Measurements from ENCODE around the gene LRRN4.

Gene LRRN4

DNA sequence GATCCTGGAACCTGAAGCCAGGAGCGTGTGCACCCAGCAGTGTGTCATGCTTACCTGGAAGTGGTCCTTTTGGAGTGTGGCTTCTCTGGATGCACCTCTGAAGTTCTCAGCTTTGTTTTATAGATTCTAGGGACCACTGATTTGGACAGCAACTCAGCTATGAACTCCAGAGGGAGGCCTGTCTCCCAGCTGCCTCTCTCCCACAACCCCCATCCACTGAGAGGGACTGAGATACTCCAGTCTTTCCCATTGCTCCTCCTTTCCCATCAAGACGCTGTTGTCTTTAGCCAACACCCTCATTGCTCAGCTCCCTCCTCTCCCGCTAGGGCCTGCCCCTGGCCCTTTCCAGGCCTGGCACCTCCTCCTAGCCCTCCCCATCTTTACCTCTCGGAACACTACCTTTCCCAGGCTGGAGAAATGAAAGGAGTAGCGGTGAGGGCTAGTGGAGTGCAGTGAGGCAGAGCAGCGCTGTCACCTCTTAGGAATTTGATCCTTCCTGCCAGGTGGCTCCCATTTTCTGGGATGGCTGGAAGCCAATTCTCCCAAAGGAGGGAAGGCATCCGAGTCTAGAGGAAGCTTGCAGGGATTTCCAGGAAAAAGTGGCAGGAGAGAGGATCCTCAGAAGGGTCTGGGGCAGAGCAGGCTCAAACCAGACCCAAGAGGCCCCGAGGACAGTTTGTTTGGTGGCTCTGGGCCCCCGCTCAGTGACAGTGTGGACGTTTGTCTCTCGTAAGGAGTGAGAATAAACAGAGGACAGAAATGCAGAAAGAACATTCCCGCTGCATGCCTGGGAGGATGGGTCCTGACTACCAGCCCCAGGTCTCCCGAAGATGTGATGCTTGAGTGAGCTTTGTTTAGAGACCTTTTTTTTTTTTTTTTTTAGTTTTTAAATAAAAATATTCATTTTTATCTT is at the start of gene LRRN4:
Gene LRRN4 (minus strand): TSS at position 285 of the 913 bp plus-strand sequence. CDS start 1,261 bp downstream, outside the sequence.
- no peaks in the 10 kb centered on the region for H3K9me3 Mint-ChIP-seq
- peak within 1 kb of the TSS in 1 of 2 donors; percentile 2 for H3K4me3 Mint-ChIP-seq
- H3K4me1 Mint-ChIP-seq = peaks cover 6 to 15% of the 10 kb centered on the region in 2 donors
- peaks cover 4% of the 10 kb centered on the region in 2 donors for H3K36me3 Mint-ChIP-seq
- no peak for ATAC-seq (replicated peaks)
- H3K27ac Mint-ChIP-seq = no peak within 1 kb of the TSS
- DNase-seq = no peak
- H3K27me3 Mint-ChIP-seq = peaks cover 38 to 72% of the 10 kb centered on the region in 2 donors

DNA sequence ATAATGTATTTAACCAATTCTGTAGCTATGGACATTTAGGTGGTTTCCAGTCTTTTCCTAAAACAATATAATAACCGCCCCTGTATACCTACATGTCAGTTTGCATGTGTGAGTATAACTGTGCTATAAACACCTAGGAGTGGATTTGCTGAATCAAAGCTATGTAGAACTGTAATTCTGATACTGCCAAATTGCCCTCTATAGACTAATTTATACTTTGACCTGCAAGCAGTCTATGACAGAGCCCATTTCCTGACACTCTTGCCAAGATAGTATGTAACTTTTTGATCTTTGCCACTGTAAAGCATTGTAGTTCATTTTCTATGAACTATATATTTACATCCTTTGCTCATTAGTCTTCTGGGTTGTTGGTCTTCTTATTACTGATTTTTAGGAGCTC is 49.4 kb upstream of the LRRN4 start:
- no peaks in the 10 kb centered on the region for H3K27me3 Mint-ChIP-seq
- H3K36me3 Mint-ChIP-seq = no peaks in the 10 kb centered on the region
- H3K4me3 Mint-ChIP-seq = no peak overlapping the region
- no peaks in the 10 kb centered on the region for H3K4me1 Mint-ChIP-seq
- ATAC-seq (replicated peaks) (no peak), DNase-seq (no peak)
- no peak overlapping the region for H3K27ac Mint-ChIP-seq
- H3K9me3 Mint-ChIP-seq = no peaks in the 10 kb centered on the region

DNA sequence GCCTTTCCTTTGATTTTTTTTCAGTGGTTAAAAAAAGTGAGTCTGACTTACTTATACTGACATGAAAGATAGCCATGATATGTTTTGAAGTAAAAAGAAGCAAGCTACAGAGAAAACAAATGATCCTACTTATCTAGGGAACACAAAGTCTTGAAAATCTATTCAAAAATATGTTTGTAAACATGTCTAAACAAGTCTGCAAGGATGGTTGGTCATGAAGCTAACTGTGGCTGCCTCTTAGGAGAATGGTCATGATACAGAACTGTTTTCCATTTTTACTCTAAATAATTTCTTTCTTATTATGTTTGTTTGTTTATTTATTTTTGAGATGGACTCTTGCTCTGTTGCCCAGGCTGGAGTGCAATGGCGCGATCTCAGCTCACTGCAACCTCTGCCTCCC is 47.5 kb upstream of the LRRN4 start:
- H3K27me3 Mint-ChIP-seq = no peaks in the 10 kb centered on the region
- DNase-seq (no peak), ATAC-seq (replicated peaks) (no peak)
- H3K27ac Mint-ChIP-seq = no peak overlapping the region
- no peaks in the 10 kb centered on the region for H3K4me1 Mint-ChIP-seq
- H3K36me3 Mint-ChIP-seq = no peaks in the 10 kb centered on the region
- H3K4me3 Mint-ChIP-seq = no peak overlapping the region
- H3K9me3 Mint-ChIP-seq = no peaks in the 10 kb centered on the region

DNA sequence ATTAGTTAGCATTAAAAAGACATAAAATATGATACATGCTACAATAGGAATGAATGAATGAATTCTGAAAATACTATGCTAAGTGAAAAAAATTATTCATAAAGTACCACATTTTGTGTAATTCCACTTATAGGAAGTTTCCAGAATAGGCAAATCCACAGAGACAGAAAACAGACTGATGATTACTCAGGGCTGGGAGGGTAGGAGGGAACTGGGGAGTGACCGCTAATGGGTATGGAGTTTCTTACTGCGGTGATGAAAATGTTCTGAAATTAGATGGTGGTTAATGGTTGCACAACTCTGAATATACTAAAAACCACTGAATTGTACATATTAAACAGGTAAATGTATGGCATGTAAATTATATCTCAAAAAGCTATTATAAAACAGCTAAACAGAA is 46.4 kb upstream of the LRRN4 start:
- Mint-ChIP-seq H3K27ac (no peak overlapping the region), H3K4me3 (no peak overlapping the region), H3K4me1 (no peaks in the 10 kb centered on the region), H3K27me3 (no peaks in the 10 kb centered on the region), H3K9me3 (no peaks in the 10 kb centered on the region), H3K36me3 (no peaks in the 10 kb centered on the region)
- ATAC-seq (replicated peaks) (no peak), DNase-seq (no peak)

DNA sequence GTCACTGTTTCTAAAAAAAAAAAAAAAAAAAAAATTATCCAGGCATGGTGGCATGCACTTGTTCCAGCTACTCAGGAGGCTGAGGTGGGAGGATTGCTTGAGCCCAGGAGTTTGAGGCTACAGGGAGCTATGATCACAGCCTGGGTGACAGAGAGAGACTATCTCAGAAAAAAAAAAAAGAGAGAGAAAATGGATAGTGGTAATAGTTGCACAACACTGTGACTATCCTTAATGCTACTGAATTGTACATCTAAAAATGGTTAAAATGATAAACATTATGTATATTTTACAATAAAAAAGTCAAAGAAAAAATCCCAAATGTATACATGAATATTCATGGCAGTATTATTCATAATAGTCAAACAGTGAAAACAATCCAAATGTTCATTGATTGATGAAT is 46.0 kb upstream of the LRRN4 start:
- H3K36me3 Mint-ChIP-seq = no peaks in the 10 kb centered on the region
- H3K27ac Mint-ChIP-seq = no peak overlapping the region
- no peak overlapping the region for H3K4me3 Mint-ChIP-seq

DNA sequence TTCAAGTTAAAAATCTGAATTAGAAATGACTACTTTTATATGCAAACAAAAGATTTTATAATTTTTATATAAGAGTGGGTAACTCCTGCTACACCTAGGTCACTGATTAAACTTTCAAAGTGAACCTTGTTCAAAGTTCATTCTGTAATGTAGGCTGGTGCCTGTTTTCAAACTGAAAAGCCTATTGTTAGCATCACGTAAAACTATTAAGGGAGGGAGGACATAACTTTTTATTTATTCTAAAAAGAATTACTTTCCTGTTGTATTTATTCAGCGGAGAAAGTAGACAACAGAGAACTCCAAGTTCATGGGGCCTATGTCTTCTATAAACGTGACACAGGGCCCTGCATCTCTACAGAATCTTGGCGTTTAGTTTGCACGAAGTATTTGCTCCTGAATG is 41.5 kb upstream of the LRRN4 start:
- ATAC-seq (replicated peaks) (no peak), DNase-seq (no peak)
- Mint-ChIP-seq H3K9me3 (no peaks in the 10 kb centered on the region), H3K27ac (no peak overlapping the region), H3K4me3 (no peak overlapping the region), H3K4me1 (peaks cover 7 to 9% of the 10 kb centered on the region in 2 donors), H3K36me3 (no peaks in the 10 kb centered on the region), H3K27me3 (no peaks in the 10 kb centered on the region)

More for the DNA sequence above, 46.0 kb upstream of the LRRN4 start:
- ATAC-seq (replicated peaks) = no peak
- H3K27me3 Mint-ChIP-seq = no peaks in the 10 kb centered on the region
- H3K4me1 Mint-ChIP-seq = no peaks in the 10 kb centered on the region
- H3K9me3 Mint-ChIP-seq = no peaks in the 10 kb centered on the region
- DNase-seq = no peak

DNA sequence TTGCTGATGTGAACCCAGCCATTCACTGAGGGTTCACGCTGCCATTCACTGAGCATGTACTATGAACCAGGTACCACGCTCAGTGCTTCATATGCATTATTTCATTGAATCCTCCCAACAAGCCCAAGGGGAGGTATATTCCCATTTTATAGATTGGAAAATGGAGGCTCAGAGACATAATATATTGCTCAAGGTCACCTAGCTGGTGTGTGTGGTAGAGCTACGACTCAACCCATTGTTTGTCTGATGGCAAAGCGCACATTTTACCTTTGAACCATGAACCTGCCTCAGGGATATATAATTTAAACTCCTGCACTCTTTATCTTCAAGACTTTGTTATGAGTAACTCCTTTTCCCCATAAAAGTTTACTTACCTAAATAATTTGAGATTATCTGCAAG is 40.7 kb upstream of the LRRN4 start:
- no peaks in the 10 kb centered on the region for H3K9me3 Mint-ChIP-seq
- H3K27me3 Mint-ChIP-seq = no peaks in the 10 kb centered on the region
- peaks cover 7 to 9% of the 10 kb centered on the region in 2 donors for H3K4me1 Mint-ChIP-seq
- no peak overlapping the region for H3K4me3 Mint-ChIP-seq
- ATAC-seq (replicated peaks) = no peak
- no peaks in the 10 kb centered on the region for H3K36me3 Mint-ChIP-seq
- no peak overlapping the region for H3K27ac Mint-ChIP-seq
- no peak for DNase-seq

DNA sequence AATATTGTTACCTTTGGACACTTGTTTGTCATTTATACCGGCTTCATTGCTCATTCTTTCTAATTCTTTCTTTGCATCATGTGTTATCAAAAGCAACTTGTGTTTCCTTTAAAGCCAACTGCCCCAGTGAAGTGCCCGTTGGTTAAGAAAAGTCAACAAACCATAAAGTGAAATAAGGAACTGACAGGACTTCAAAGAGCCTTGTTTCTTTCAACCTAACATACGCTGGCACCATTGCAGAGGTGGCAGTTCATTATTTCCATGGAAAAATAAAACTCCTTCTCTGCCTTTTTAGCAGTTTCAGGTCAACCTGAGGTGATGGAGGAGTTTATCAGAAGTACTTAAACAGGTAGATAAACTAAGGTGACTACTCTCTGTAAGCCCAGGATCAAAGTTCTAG is 40.2 kb upstream of the LRRN4 start:
- Mint-ChIP-seq H3K36me3 (no peaks in the 10 kb centered on the region), H3K4me3 (no peak overlapping the region), H3K4me1 (peaks cover 7 to 9% of the 10 kb centered on the region in 2 donors), H3K27ac (no peak overlapping the region), H3K27me3 (no peaks in the 10 kb centered on the region), H3K9me3 (no peaks in the 10 kb centered on the region)
- DNase-seq (no peak), ATAC-seq (replicated peaks) (peak; percentile 12 to 39)

DNA sequence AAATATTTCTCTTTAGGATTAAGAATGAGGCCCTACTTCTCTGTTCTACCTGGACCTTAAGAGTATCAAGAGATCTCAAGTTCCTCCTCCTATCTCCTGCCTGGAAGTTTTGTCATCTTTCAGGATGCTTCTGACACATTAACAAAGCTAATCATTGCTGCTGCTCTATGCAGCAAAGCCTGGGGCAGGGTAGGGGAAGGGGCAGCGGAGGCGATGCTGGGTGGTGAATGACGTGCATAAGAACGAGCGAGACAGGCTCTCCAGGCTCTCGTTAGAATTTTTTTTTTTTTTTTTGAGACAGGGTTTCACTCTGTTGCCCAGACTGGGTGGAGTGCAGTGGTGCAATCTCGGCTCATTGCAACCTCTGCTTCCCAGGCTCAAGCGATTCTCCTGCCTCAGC is 37.8 kb upstream of the LRRN4 start:
- peaks cover 7 to 9% of the 10 kb centered on the region in 2 donors for H3K4me1 Mint-ChIP-seq
- H3K27me3 Mint-ChIP-seq = no peaks in the 10 kb centered on the region
- peaks cover 4 to 6% of the 10 kb centered on the region in 2 donors for H3K9me3 Mint-ChIP-seq
- DNase-seq (no peak), ATAC-seq (replicated peaks) (no peak)
- H3K36me3 Mint-ChIP-seq = no peaks in the 10 kb centered on the region
- no peak overlapping the region for H3K27ac Mint-ChIP-seq
- no peak overlapping the region for H3K4me3 Mint-ChIP-seq

DNA sequence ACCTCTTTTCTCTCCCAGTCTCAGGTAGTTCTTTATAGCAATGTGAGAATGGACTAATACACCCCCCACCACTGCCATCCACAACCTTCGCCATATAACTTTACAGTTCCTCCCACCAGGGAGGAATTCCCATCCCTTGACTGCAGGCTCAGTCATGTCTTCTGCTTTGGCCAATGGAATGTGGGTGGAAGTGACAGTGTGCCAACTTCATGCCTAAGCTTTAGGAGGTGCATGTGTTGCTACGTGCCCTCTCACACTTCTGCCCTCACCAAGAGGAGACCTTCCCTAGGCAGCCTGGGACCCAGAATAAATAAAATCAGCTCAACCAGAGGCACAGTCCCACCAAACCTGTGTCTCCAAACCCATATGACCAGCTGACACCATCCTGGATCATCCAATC is 33.0 kb upstream of the LRRN4 start:
- Mint-ChIP-seq H3K9me3 (peaks cover 7 to 8% of the 10 kb centered on the region in 2 donors), H3K36me3 (no peaks in the 10 kb centered on the region), H3K27me3 (no peaks in the 10 kb centered on the region), H3K4me1 (no peaks in the 10 kb centered on the region), H3K27ac (no peak overlapping the region), H3K4me3 (no peak overlapping the region)
- DNase-seq (no peak), ATAC-seq (replicated peaks) (no peak)

DNA sequence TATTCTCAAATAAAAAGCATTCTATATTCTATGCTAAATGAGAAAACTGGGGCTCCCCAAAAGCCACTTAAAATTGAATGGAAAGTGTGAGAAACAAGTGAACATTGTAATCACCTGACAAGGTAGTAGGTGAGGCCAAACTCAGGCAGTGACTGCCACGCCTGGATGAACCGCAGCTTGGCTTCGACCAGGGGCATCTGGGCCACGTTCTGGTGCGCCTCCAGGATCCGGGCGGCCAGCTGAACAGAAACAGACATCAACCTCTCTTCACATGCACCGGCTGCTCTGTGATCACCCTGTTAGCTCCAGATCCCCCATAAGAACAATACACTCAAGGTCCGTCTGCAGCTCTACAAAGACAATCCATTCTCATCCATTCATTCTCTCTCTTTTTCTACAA is 30.1 kb upstream of the LRRN4 start:
- no peak for DNase-seq
- no peak for ATAC-seq (replicated peaks)
- peaks cover 7 to 8% of the 10 kb centered on the region in 2 donors for H3K9me3 Mint-ChIP-seq
- no peaks in the 10 kb centered on the region for H3K27me3 Mint-ChIP-seq
- H3K4me3 Mint-ChIP-seq = no peak overlapping the region
- H3K27ac Mint-ChIP-seq = no peak overlapping the region
- H3K4me1 Mint-ChIP-seq = no peaks in the 10 kb centered on the region
- H3K36me3 Mint-ChIP-seq = no peaks in the 10 kb centered on the region

DNA sequence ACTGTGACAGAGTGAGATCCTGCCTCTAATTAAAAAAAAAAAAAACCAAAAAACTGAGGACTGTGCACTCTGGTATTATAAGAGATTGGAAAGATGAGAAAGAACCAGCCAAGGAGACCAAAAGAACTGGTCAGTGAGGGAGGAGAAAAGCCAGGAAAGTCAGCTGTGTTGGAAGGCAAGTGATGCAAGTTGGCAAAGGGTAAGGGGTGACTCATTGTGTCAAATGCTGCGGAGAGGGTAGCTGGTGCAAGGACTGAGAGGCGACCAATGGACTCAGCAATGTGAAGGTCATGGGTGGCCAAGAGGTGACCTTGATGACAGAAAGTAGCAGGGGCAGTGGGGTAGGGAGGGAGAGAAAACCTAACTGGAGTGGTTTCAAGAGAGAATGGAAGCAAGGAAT is 27.4 kb upstream of the LRRN4 start:
- DNase-seq (no peak), ATAC-seq (replicated peaks) (no peak)
- Mint-ChIP-seq H3K36me3 (no peaks in the 10 kb centered on the region), H3K4me3 (no peak overlapping the region), H3K27ac (no peak overlapping the region), H3K4me1 (no peaks in the 10 kb centered on the region), H3K27me3 (no peaks in the 10 kb centered on the region), H3K9me3 (no peaks in the 10 kb centered on the region)

DNA sequence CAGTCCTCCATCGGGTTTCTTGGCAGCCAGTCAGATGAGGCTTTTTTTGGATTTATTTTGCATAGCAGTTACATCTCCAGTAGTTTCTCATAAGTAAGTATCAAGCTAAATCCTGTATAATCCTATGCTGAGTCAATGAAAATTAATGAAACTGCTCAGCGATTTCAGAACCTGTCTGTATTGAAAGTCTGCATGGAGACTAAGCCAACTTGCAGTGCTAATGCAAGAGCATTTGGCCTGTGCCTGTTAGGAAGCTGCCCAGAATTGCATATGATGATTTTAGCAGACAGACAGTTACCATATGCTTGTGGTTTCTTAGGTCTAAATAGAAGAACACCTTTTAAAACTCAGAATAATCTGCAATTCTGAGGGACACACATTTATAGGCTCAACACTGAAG is 25.2 kb upstream of the LRRN4 start:
- H3K4me3 Mint-ChIP-seq = no peak overlapping the region
- H3K27ac Mint-ChIP-seq = no peak overlapping the region
- no peaks in the 10 kb centered on the region for H3K4me1 Mint-ChIP-seq
- H3K36me3 Mint-ChIP-seq = no peaks in the 10 kb centered on the region
- DNase-seq (no peak), ATAC-seq (replicated peaks) (no peak)
- peaks cover 0 to 3% of the 10 kb centered on the region in 2 donors for H3K27me3 Mint-ChIP-seq
- H3K9me3 Mint-ChIP-seq = no peaks in the 10 kb centered on the region

DNA sequence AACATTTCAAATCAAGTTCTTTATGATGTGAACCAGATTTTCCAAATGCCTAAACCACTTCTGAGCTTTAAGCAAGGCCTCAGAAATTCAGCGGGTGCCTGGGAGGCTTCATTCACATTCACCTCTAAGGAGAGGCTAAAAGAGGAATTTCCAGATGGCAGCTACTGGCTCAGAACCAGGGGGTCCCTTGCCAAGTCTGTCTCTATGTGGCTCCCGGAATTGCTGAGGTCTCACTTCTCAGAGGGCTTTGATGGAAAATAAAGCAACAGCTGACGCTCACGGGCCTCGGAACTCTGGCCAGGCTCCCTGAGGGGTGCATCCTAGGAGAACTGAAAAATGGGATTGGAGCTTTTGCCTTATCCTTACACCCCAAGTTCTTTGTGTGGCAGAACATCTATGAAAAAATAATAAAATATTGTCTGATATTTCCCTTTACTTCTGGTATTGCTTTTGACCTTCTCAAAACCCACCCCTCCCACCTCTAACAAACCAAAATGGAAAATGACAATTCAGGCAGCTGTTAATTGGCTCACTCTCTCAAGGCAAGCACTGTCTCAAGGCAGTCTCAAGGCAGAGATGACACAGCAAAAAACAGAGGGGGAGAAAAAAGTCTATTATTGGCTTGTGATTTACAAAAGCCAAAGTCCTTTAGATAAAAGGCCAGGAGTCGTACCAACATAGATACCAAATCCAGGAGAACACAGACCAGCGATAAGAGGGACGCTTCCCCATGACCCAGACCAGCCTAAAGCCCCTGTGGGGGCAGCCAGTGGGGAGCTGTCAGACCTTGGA is 21.8 kb upstream of the LRRN4 start:
- DNase-seq (no peak), ATAC-seq (replicated peaks) (peak in 1 of 2 donors; percentile 31)
- Mint-ChIP-seq H3K36me3 (no peaks in the 10 kb centered on the region), H3K27me3 (peaks cover 0 to 4% of the 10 kb centered on the region in 2 donors), H3K4me3 (no peak overlapping the region), H3K4me1 (no peaks in the 10 kb centered on the region), H3K27ac (peak overlapping the region; percentile 56), H3K9me3 (no peaks in the 10 kb centered on the region)

DNA sequence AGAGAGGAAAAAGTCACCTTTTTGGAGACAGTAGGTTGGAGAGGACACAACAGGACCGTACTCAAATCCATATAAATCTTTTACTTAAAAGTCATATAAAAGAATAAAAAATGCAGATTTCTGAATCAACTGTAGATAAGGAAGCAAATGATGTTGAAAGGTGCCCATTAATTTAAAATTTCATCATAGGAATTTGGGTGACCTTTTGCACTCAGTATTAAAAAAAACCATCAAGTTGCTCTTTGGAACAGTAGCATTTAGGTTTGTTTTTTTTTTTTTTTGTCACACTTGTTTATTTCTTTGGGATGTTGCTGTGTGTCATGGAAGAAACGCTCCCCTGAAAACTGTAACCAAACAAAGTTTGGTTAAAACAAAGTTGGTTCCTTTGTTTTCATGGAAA is 20.9 kb upstream of the LRRN4 start:
- DNase-seq (no peak), ATAC-seq (replicated peaks) (no peak)
- Mint-ChIP-seq H3K27me3 (peaks cover 0 to 4% of the 10 kb centered on the region in 2 donors), H3K36me3 (no peaks in the 10 kb centered on the region), H3K9me3 (no peaks in the 10 kb centered on the region), H3K27ac (no peak overlapping the region), H3K4me1 (no peaks in the 10 kb centered on the region), H3K4me3 (no peak overlapping the region)
